ENCODE data around the gene PHF1.
"Not testable (repeated sequence)": the region's sequence is repeated elsewhere in the genome, so short reads cannot be mapped to it uniquely, and the experiment has no call there.

PHF1 gene

GRCh38 chr6:33410711-33411631, at the start of gene PHF1:
PHF1 (plus strand) TSS chr6:33411014; CDS start chr6:33412264, 1,250 bp downstream.
- FAIRE-seq = no peak

GRCh38 chr6:33363486-33363885, 47.3 kb upstream of the PHF1 start:
- FAIRE-seq = not testable (repeated sequence)

GRCh38 chr6:33364475-33365205, 46.2 kb upstream of the PHF1 start:
- FAIRE-seq = peak; percentile 85

GRCh38 chr6:33365206-33365971, 45.4 kb upstream of the PHF1 start:
- FAIRE-seq = not testable (repeated sequence)

- no peak for FAIRE-seq
These were observed 43.7 kb upstream of the PHF1 start for GRCh38 chr6:33367009-33367714.

- FAIRE-seq = not testable (repeated sequence)
These were observed 43.1 kb upstream of the PHF1 start for GRCh38 chr6:33367715-33368025.

- FAIRE-seq = not testable (repeated sequence)
These were observed 38.9 kb upstream of the PHF1 start for GRCh38 chr6:33371901-33372300.

GRCh38 chr6:33372526-33373123, 38.2 kb upstream of the PHF1 start:
- FAIRE-seq = no peak

GRCh38 chr6:33373960-33374910, 36.6 kb upstream of the PHF1 start:
- FAIRE-seq = no peak

- no peak for FAIRE-seq
These were observed 35.6 kb upstream of the PHF1 start for GRCh38 chr6:33375143-33375671.

GRCh38 chr6:33377171-33377570, 33.6 kb upstream of the PHF1 start:
- FAIRE-seq = no peak

GRCh38 chr6:33379184-33379583, 31.6 kb upstream of the PHF1 start:
- not testable (repeated sequence) for FAIRE-seq

- FAIRE-seq = no peak
These were observed 30.4 kb upstream of the PHF1 start for GRCh38 chr6:33380272-33380981.

GRCh38 chr6:33383427-33384185, 27.2 kb upstream of the PHF1 start:
- FAIRE-seq = no peak

GRCh38 chr6:33384581-33385020, 26.2 kb upstream of the PHF1 start:
- peak; percentile 84 for FAIRE-seq

- FAIRE-seq = no peak
These were observed 20.6 kb upstream of the PHF1 start for GRCh38 chr6:33390173-33390572.

- FAIRE-seq = no peak
These were observed 20.0 kb upstream of the PHF1 start for GRCh38 chr6:33390767-33391277.

- peak; percentile 99 for FAIRE-seq
These were observed 19.4 kb upstream of the PHF1 start, which contains the start of gene KIFC1 for GRCh38 chr6:33391278-33391921. KIFC1 (plus strand) TSS chr6:33391823; CDS start chr6:33391986, 163 bp downstream.

All from G401.6 (cell line).